NT2/D1 (cell line): ENCODE measurements around the gene FOXP1.

Experiments
- SUZ12 ChIP-seq: IDR thresholded peaks from 2 replicates; pipeline ENCODE4 v1.6.1; 2011; ENCODE audit not compliant: insufficient read length, insufficient read depth; ENCODE audit errors: extremely low read depth
- YY1 ChIP-seq: IDR thresholded peaks from 2 replicates; pipeline ENCODE4 v1.6.1; 2011; ENCODE audit not compliant: insufficient read length, insufficient read depth
- ZNF274 ChIP-seq: IDR thresholded peaks from 2 replicates; pipeline ENCODE4 v1.6.1; 2011; ENCODE audit warnings: mild to moderate bottlenecking, low read depth, low read length

GRCh38 chr3:71061037-71061436 is 522.5 kb downstream of the FOXP1 start:
- TF ChIP-seq YY1 (no peak), SUZ12 (no peak), ZNF274 (no peak)
